BLaER1 (cell line): Measurements from ENCODE around the gene H1-8.
"Not testable (repeated sequence)": the region's sequence is repeated elsewhere in the genome, so short reads cannot be mapped to it uniquely, and the experiment has no call there.

Source experiments
- H3K27ac ChIP-seq: shearing (Covaris generic); formaldehyde crosslinking; 2 replicates; pipeline ENCODE4 v1.8.1; 2022
- H3K27me3 ChIP-seq: shearing (Covaris generic); formaldehyde crosslinking; 2 replicates; pipeline ENCODE4 v1.8.1; 2022
- H3K36me3 ChIP-seq: shearing (Covaris generic); formaldehyde crosslinking; 2 replicates; pipeline ENCODE4 v1.8.1; 2022
- H3K4me1 ChIP-seq: shearing (Covaris generic); formaldehyde crosslinking; 2 replicates; pipeline ENCODE4 v1.8.1; 2022
- H3K4me2 ChIP-seq: shearing (Covaris generic); formaldehyde crosslinking; 2 replicates; pipeline ENCODE4 v1.8.1; 2022
- H3K4me3 ChIP-seq: shearing (Covaris generic); formaldehyde crosslinking; 2 replicates; pipeline ENCODE4 v1.8.1; 2022
- H3K9ac ChIP-seq: shearing (Covaris generic); formaldehyde crosslinking; 2 replicates; pipeline ENCODE4 v1.8.1; 2022
- H3K9me3 ChIP-seq: shearing (Covaris generic); formaldehyde crosslinking; 2 replicates; pipeline ENCODE4 v1.8.1; 2022
- H4K20me1 ChIP-seq: shearing (Covaris generic); formaldehyde crosslinking; 2 replicates; pipeline ENCODE4 v1.8.1; 2022
- Cebpa-rat ChIP-seq: shearing (Covaris generic); IDR thresholded peaks from 2 replicates; pipeline ENCODE4 v1.8.1; 2022

H1-8 gene

DNA sequence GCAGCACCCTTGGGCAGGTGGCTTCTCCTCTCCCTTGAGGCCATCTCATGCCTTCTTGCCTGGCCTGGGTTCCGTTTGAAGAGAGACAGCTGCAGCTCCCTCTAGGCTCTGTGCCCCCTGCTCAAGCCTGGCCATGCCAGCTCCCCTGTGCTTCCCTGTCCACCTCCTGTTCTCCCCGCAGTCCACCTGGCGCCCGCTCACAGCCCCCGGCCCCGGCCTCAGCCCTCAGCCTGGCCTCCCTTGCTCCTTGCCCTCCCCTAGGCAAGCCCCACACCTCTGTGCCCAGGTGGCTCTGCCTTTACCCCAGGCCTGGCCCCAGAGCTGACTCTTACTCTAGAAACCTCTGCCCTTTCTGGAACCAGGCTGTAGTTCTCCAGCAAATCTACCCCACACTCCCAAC, 28.4 kb upstream of the H1-8 start:
- Histone ChIP-seq H3K9me3 (no peaks in the 10 kb centered on the region), H3K9ac (no peak overlapping the region), H4K20me1 (no peaks in the 10 kb centered on the region), H3K4me1 (peaks cover 48% of the 10 kb centered on the region), H3K27me3 (no peaks in the 10 kb centered on the region), H3K27ac (peak overlapping the region; percentile 60), H3K4me3 (no peak overlapping the region), H3K4me2 (peak overlapping the region; percentile 40), H3K36me3 (peaks cover 60% of the 10 kb centered on the region)
- no peak for TF ChIP-seq Cebpa-rat

- H3K4me3 ChIP-seq, H4K20me1 ChIP-seq, H3K9me3 ChIP-seq, H3K27ac ChIP-seq, H3K9ac ChIP-seq, H3K27me3 ChIP-seq: not testable (repeated sequence)
- Histone ChIP-seq H3K36me3 (peaks cover 61% of the 10 kb centered on the region), H3K4me2 (peak overlapping the region; percentile 40; the same call in 1 of the 2 replicates), H3K4me1 (peaks cover 41% of the 10 kb centered on the region)
Observed at GRCh38 chr3:129515108-129515820, 27.7 kb upstream of the H1-8 start.

DNA sequence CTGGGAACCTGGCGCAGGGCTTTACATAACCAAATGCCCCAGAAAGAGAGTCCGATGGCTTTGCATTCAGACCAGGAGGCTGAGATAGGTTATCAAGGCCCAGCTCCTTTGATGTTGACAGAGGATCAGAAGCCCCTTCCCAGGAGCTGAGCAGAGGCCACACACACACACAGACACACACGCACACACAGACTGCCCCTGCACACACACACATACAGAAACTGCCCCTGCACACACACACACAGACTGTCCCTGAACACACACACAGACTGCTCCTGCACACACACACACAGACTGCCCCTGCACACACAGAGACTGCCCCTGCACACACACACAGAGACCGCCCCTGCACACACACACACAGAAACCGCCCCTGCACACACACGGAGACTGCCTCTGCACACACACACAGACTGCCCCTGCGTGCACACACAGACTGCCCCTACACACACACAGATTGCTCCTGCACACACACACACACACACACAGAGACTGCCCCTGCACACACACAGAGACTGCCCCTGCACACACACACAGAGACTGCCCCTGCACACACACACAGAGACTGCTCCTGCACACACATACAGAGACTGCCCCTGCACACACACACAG, 27.0 kb upstream of the H1-8 start:
- H4K20me1 ChIP-seq, H3K4me2 ChIP-seq, H3K4me3 ChIP-seq, H3K9ac ChIP-seq, H3K9me3 ChIP-seq, H3K27me3 ChIP-seq, H3K27ac ChIP-seq: not testable (repeated sequence)
- peaks cover 61% of the 10 kb centered on the region for H3K36me3 ChIP-seq
- peaks cover 35% of the 10 kb centered on the region for H3K4me1 ChIP-seq

- Histone ChIP-seq H3K27me3 (no peaks in the 10 kb centered on the region), H3K4me3 (no peak overlapping the region), H3K9ac (no peak overlapping the region), H3K36me3 (peaks cover 54% of the 10 kb centered on the region), H3K4me1 (peaks cover 32% of the 10 kb centered on the region), H4K20me1 (no peaks in the 10 kb centered on the region), H3K9me3 (no peaks in the 10 kb centered on the region), H3K27ac (no peak overlapping the region), H3K4me2 (no peak overlapping the region)
- no peak for TF ChIP-seq Cebpa-rat
Observed at GRCh38 chr3:129517516-129517915, 25.5 kb upstream of the H1-8 start.

GRCh38 chr3:129518038-129518561, 24.9 kb upstream of the H1-8 start:
- Histone ChIP-seq H4K20me1 (no peaks in the 10 kb centered on the region), H3K27me3 (no peaks in the 10 kb centered on the region), H3K27ac (no peak overlapping the region), H3K9ac (no peak overlapping the region), H3K9me3 (no peaks in the 10 kb centered on the region), H3K4me1 (peaks cover 33% of the 10 kb centered on the region), H3K4me3 (no peak overlapping the region), H3K36me3 (peaks cover 48% of the 10 kb centered on the region; the same call in 1 of the 2 replicates), H3K4me2 (no peak overlapping the region)
- TF ChIP-seq Cebpa-rat: no peak

- Histone ChIP-seq H3K27me3 (no peaks in the 10 kb centered on the region), H3K36me3 (peaks cover 44% of the 10 kb centered on the region; the same call in 1 of the 2 replicates), H3K27ac (no peak overlapping the region), H3K9ac (no peak overlapping the region), H3K4me2 (no peak overlapping the region), H4K20me1 (no peaks in the 10 kb centered on the region), H3K9me3 (no peaks in the 10 kb centered on the region), H3K4me1 (peaks cover 36% of the 10 kb centered on the region), H3K4me3 (no peak overlapping the region)
- no peak for TF ChIP-seq Cebpa-rat
Observed at GRCh38 chr3:129518581-129518980, 24.4 kb upstream of the H1-8 start.

DNA sequence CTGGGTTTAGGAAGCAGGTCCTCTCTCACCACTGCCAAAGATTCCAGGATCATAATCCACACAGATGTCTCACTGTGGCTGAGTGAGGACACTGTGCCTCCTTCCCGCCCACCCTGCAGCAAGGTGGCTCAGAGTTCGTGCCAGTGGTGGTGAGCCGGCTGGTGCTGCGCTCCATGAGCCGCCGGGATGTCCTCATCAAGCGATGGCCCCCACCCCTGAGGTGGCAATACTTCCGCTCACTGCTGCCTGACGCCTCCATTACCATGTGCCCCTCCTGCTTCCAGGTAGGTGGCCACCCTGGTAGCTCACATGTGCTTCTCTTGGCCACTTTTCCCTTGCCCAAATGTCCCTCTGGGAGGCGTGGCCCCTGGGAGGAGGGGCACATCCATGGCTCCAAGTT, 23.5 kb upstream of the H1-8 start:
- Histone ChIP-seq H3K27me3 (no peaks in the 10 kb centered on the region), H3K4me3 (no peak overlapping the region), H3K36me3 (peaks cover 38% of the 10 kb centered on the region; the same call in 1 of the 2 replicates), H4K20me1 (no peaks in the 10 kb centered on the region), H3K4me2 (no peak overlapping the region), H3K9ac (no peak overlapping the region), H3K4me1 (peaks cover 29% of the 10 kb centered on the region), H3K27ac (no peak overlapping the region), H3K9me3 (no peaks in the 10 kb centered on the region)
- TF ChIP-seq Cebpa-rat: no peak

DNA sequence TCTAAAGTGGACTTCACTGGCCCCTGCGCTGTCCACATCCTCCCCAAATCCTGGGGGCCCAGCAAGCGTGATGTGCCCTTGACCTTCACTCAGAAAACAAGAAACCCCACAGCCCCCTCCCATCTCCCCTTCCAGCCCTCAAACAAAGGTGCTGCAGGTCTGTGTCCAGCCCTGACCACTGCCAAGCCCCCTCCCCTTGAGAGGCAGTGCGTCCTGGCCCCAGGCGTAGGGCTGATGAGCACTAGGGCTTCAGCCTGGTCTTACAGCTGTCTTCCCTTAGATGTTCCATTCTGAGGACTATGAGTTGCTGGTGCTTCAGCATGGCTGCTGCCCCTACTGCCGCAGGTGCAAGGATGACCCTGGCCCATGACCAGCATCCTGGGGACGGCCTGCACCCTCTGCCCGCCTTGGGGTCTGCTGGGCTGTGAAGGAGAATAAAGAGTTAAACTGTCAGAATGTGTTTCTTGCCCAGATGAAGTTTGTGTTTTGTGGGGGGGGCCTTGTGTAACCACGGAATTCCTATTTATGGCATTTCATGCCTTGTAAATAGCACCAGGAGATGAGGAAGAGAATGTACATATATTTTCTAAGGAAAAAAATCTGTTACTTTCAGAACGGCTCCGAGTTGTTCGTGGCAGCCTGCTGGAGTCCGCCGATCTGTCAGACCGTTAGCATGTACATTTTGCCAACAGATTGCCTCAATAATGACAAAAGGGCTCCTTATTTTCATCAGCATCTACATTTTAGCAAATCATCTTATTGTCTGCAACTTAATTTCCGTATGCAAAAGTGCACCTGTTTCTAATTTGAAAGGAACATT, 22.9 kb upstream of the H1-8 start:
- Histone ChIP-seq H3K4me2 (no peak overlapping the region), H3K36me3 (peaks cover 37% of the 10 kb centered on the region; the same call in 1 of the 2 replicates), H3K9me3 (no peaks in the 10 kb centered on the region), H3K4me1 (peaks cover 22% of the 10 kb centered on the region), H3K4me3 (no peak overlapping the region), H3K9ac (no peak overlapping the region), H3K27ac (no peak overlapping the region), H4K20me1 (no peaks in the 10 kb centered on the region), H3K27me3 (no peaks in the 10 kb centered on the region)
- TF ChIP-seq Cebpa-rat: no peak

DNA sequence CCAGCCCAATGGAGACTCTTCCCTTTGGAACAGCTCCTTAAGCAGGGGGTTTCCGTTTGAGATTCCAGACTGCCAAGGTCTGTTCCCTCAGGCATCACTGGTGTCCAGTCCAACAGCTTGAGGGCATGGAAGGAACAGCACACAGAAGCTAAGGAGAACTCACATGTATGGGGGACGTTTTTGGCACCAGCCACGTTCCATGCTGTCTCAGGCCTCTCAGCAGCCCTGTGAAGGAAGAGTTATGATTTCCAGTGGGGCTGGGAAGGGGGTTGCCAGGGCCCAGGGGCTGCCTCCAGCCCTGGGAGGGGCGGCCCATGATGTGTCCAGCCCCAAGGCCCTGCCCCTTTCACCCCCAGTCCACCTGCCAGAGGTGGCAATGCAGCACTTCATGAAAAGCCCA, 22.0 kb upstream of the H1-8 start:
- no peaks in the 10 kb centered on the region for H4K20me1 ChIP-seq
- no peak for TF ChIP-seq Cebpa-rat
- no peaks in the 10 kb centered on the region for H3K9me3 ChIP-seq
- peaks cover 19% of the 10 kb centered on the region for H3K4me1 ChIP-seq
- no peak overlapping the region for H3K4me3 ChIP-seq
- H3K27ac ChIP-seq: no peak overlapping the region
- H3K9ac ChIP-seq: no peak overlapping the region
- peaks cover 33% of the 10 kb centered on the region; the same call in 1 of the 2 replicates for H3K36me3 ChIP-seq
- H3K4me2 ChIP-seq: no peak overlapping the region
- no peaks in the 10 kb centered on the region for H3K27me3 ChIP-seq

GRCh38 chr3:129521611-129522010, 21.4 kb upstream of the H1-8 start:
- no peaks in the 10 kb centered on the region for H3K9me3 ChIP-seq
- H3K4me1 ChIP-seq: peaks cover 24% of the 10 kb centered on the region
- no peak overlapping the region for H3K9ac ChIP-seq
- H3K27ac ChIP-seq: no peak overlapping the region
- no peaks in the 10 kb centered on the region for H3K27me3 ChIP-seq
- H4K20me1 ChIP-seq: no peaks in the 10 kb centered on the region
- no peak overlapping the region for H3K4me2 ChIP-seq
- TF ChIP-seq Cebpa-rat: no peak
- H3K36me3 ChIP-seq: peaks cover 26% of the 10 kb centered on the region; the same call in 1 of the 2 replicates
- no peak overlapping the region for H3K4me3 ChIP-seq
